Osteocyte (in vitro differentiated cells): ENCODE results near the gene TTLL11. TPM values are rescaled to one million over a fixed set of nuclear protein-coding genes. Genes with fewer than 3 reads are reported as not detected.

ENCODE experiments used
- DNase-seq: peaks from one replicate; pipeline ENCODE4 v3.0.0; 2021; ENCODE audit warnings: mixed read lengths; ENCODE audit not compliant: unreplicated experiment; ENCODE audit errors: extremely low spot score
- H3K27ac Mint-ChIP-seq: one replicate; pipeline ENCODE4 v1.8.0; 2021; ENCODE audit warnings: mild to moderate bottlenecking, mixed read lengths; ENCODE audit not compliant: unreplicated experiment
- H3K27me3 Mint-ChIP-seq: one replicate; pipeline ENCODE4 v1.8.0; 2021; ENCODE audit warnings: mixed read lengths; ENCODE audit not compliant: unreplicated experiment
- H3K36me3 Mint-ChIP-seq: one replicate; pipeline ENCODE4 v1.8.0; 2021; ENCODE audit warnings: mixed read lengths; ENCODE audit not compliant: unreplicated experiment
- H3K4me1 Mint-ChIP-seq: one replicate; pipeline ENCODE4 v1.8.0; 2021; ENCODE audit warnings: mixed read lengths; ENCODE audit not compliant: unreplicated experiment
- H3K4me3 Mint-ChIP-seq: one replicate; pipeline ENCODE4 v1.8.0; 2021; ENCODE audit warnings: mild to moderate bottlenecking, moderate library complexity, mixed read lengths; ENCODE audit not compliant: unreplicated experiment
- H3K9me3 Mint-ChIP-seq: one replicate; pipeline ENCODE4 v1.8.0; 2021; ENCODE audit warnings: mixed read lengths; ENCODE audit not compliant: unreplicated experiment
- CTCF ChIP-seq: fragments of 200-600 bp; sonication (generic); IDR thresholded peaks from 2 replicates; pipeline ENCODE4 v1.5.0; 2021; ENCODE audit warnings: antibody characterized with exemption, mild to moderate bottlenecking, moderate library complexity
- total RNA-seq: library from RNA; stranded (reverse); gene quantifications from 2 replicates; pipeline ENCODE4 v1.2.1, GENCODE V29; 2021

Gene TTLL11
- total RNA-seq, 1 donor from 2014 or later = 6.0 TPM

- no peak for TF ChIP-seq CTCF
- H3K4me3 Mint-ChIP-seq = no peak overlapping the region
Measured at GRCh38 chr9:122131401-122132001, 38.4 kb upstream of the TTLL11 start.

GRCh38 chr9:122130837-122131236, 37.7 kb upstream of the TTLL11 start:
- H3K4me3 Mint-ChIP-seq = no peak overlapping the region
- TF ChIP-seq CTCF = no peak
- H3K36me3 Mint-ChIP-seq = no peaks in the 10 kb centered on the region
- peaks cover 6% of the 10 kb centered on the region for H3K27me3 Mint-ChIP-seq
- DNase-seq = no peak
- peaks cover 18% of the 10 kb centered on the region for H3K4me1 Mint-ChIP-seq
- no peaks in the 10 kb centered on the region for H3K9me3 Mint-ChIP-seq
- H3K27ac Mint-ChIP-seq = no peak overlapping the region

More at GRCh38 chr9:122131401-122132001, 38.4 kb upstream of the TTLL11 start:
- peaks cover 6% of the 10 kb centered on the region for H3K27me3 Mint-ChIP-seq
- H3K4me1 Mint-ChIP-seq = peaks cover 11% of the 10 kb centered on the region
- H3K27ac Mint-ChIP-seq = no peak overlapping the region
- H3K9me3 Mint-ChIP-seq = no peaks in the 10 kb centered on the region
- no peaks in the 10 kb centered on the region for H3K36me3 Mint-ChIP-seq
- peak; percentile 81 for DNase-seq

GRCh38 chr9:122129969-122130368, 36.9 kb upstream of the TTLL11 start:
- no peak overlapping the region for H3K27ac Mint-ChIP-seq
- TF ChIP-seq CTCF = no peak
- H3K27me3 Mint-ChIP-seq = peaks cover 6% of the 10 kb centered on the region
- H3K36me3 Mint-ChIP-seq = no peaks in the 10 kb centered on the region
- H3K4me3 Mint-ChIP-seq = no peak overlapping the region
- peaks cover 18% of the 10 kb centered on the region for H3K4me1 Mint-ChIP-seq
- H3K9me3 Mint-ChIP-seq = no peaks in the 10 kb centered on the region
- no peak for DNase-seq

GRCh38 chr9:122128969-122129343, 35.8 kb upstream of the TTLL11 start:
- Mint-ChIP-seq H3K36me3 (no peaks in the 10 kb centered on the region), H3K4me3 (no peak overlapping the region), H3K27ac (no peak overlapping the region), H3K27me3 (peaks cover 11% of the 10 kb centered on the region), H3K9me3 (no peaks in the 10 kb centered on the region), H3K4me1 (peaks cover 14% of the 10 kb centered on the region)
- no peak for TF ChIP-seq CTCF
- no peak for DNase-seq

- TF ChIP-seq CTCF = no peak
- Mint-ChIP-seq H3K4me3 (no peak overlapping the region), H3K4me1 (peaks cover 14% of the 10 kb centered on the region), H3K27me3 (peaks cover 14% of the 10 kb centered on the region), H3K27ac (no peak overlapping the region), H3K9me3 (no peaks in the 10 kb centered on the region), H3K36me3 (no peaks in the 10 kb centered on the region)
- DNase-seq = no peak
Measured at GRCh38 chr9:122128007-122128968, 35.2 kb upstream of the TTLL11 start.
